ENCODE results near the gene POC1A. TPM values are rescaled to one million over a fixed set of nuclear protein-coding genes. Genes with fewer than 3 reads are reported as not detected.

The POC1A gene
- total and polyA plus RNA-seq, 10 of the 15 experiments (the other 5 are each of a cell fraction or from before 2014, with no cell fraction given) = 8.5 to 49.8 (median 23.5) TPM

GRCh38 chr3:52197499-52197841 lies 43.2 kb upstream of the POC1A start:
- TSS peak; percentile 88 for BruUV-seq (replicated peaks)
- no peak for TF ChIP-seq GABPA (IDR thresholded peaks at IDR 0.05; ENCODE audit: low read depth)
- no peak for TF ChIP-seq IRF3 (IDR thresholded peaks at IDR 0.05)
- TF ChIP-seq MLLT1 (IDR thresholded peaks at IDR 0.05) = peak; percentile 71
- no peak for TF ChIP-seq ZBTB40 (IDR thresholded peaks at IDR 0.05; ENCODE audit: borderline replicate concordance)
- no peak for TF ChIP-seq E2F4 (IDR thresholded peaks at IDR 0.05; ENCODE audit: low read depth, low read length)
- no peak for TF ChIP-seq IRF4 (IDR thresholded peaks at IDR 0.05; ENCODE audit: low read depth, low read length)
- no peak for TF ChIP-seq CEBPB (IDR thresholded peaks at IDR 0.05; ENCODE audit: borderline replicate concordance in 1 of 2, low read depth in 2 of 2, low read length in 2 of 2)
- no peak for TF ChIP-seq SMC3 (IDR thresholded peaks at IDR 0.05; ENCODE audit: borderline replicate concordance, low read length)
- TF ChIP-seq SMARCA5 (IDR thresholded peaks at IDR 0.05) = peak; percentile 13; the same call in 1 of the 2 replicates
- TF ChIP-seq ETV6 (conservative IDR thresholded peaks at IDR 0.05 in 1 of 2, IDR thresholded peaks at IDR 0.05 in 1 of 2; ENCODE audit: borderline replicate concordance in 1 of 2, low read depth in 1 of 2) = no peak
- TF ChIP-seq ASH2L (IDR thresholded peaks at IDR 0.05; ENCODE audit: borderline replicate concordance, low read depth) = no peak
- TF ChIP-seq NBN (IDR thresholded peaks at IDR 0.05) = peak; percentile 70
- TF ChIP-seq SP1 (IDR thresholded peaks at IDR 0.05; ENCODE audit: low read depth, low read length) = no peak
- no peak for TF ChIP-seq CBX5 (IDR thresholded peaks at IDR 0.05; ENCODE audit: low read depth)
- no peak; the same call in 1 of the 2 replicates for TF ChIP-seq HDGF (IDR thresholded peaks at IDR 0.05)
- TF ChIP-seq MTA3 (IDR thresholded peaks at IDR 0.05; ENCODE audit: borderline replicate concordance, low read length) = no peak
- no peak for TF ChIP-seq EZH2 (IDR thresholded peaks at IDR 0.05; ENCODE audit: borderline replicate concordance, control insufficient read depth, low read depth, low read length)
- TF ChIP-seq MYB (IDR thresholded peaks at IDR 0.05; ENCODE audit: borderline replicate concordance, low read depth, low read length) = no peak

More at GRCh38 chr3:52197499-52197841, 43.2 kb upstream of the POC1A start:
- FAIRE-seq = no peak
- ChIA-PET POLR2A (interaction anchor here (1.1 to 1.3 kb wide), 3 partner anchors 28 to 215 kb away, joined by 3 to 5 read pairs (median 3); partner anchors contain the start of gene TLR9), RAD21 (ENCODE audit: unreplicated experiment) (interaction anchor here (1.3 kb wide), 1 partner anchor 42 kb away, joined by 4 read pairs; no protein-coding TSS in a partner anchor), SMC1A (ENCODE audit: uncharacterized antibody, unreplicated experiment) (interaction anchor here (1.6 kb wide), 1 partner anchor 11 kb away, joined by 3 read pairs; no protein-coding TSS in a partner anchor), CTCF (interaction anchor here (1.1 to 1.8 kb wide), 4 partner anchors 23 to 142 kb away, joined by 3 to 4 read pairs (median 4); no protein-coding TSS in a partner anchor)
- H3K36me3 ChIP-seq (ENCODE audit: control insufficient read depth in 2 of 2, insufficient read depth in 2 of 2, low read length in 1 of 2) = peaks cover 0 to 4% of the 10 kb centered on the region in 2 experiments; a peak in 1 of 4 replicates
- H3K79me2 ChIP-seq (ENCODE audit: control insufficient read depth, insufficient read depth, low read length) = peaks cover 21% of the 10 kb centered on the region
- peak overlapping the region; percentile 40; the same call in 1 of the 2 replicates for H3K4me3 ChIP-seq
- no peaks in the 10 kb centered on the region for H4K20me1 ChIP-seq (ENCODE audit: control insufficient read depth, insufficient read depth)
- no peaks in the 10 kb centered on the region for H3K9me3 ChIP-seq (replicated peaks; ENCODE audit: control insufficient read depth, insufficient read depth, low read length)
- H3K4me1 ChIP-seq (ENCODE audit: control insufficient read depth, insufficient read depth, low read length) = peaks cover 34% of the 10 kb centered on the region
- H3K27ac ChIP-seq (ENCODE audit: control insufficient read depth, insufficient read depth) = peak overlapping the region; percentile 71
- peak overlapping the region; percentile 91 for H2AFZ ChIP-seq (ENCODE audit: control insufficient read depth, low read depth, low read length)
- no peak for DNase-seq (ENCODE audit: low read depth, low spot score)
- ATAC-seq = no peak
- H3K27me3 ChIP-seq (replicated peaks in 1 of 2; ENCODE audit: control insufficient read depth in 2 of 2, insufficient read depth in 2 of 2, low read length in 1 of 2) = no peaks in the 10 kb centered on the region
- 38% methylated on average over 10 of the region's 10 CpGs for WGBS (ENCODE audit: insufficient coverage, insufficient replicate concordance, low lambda C conversion rate, missing lambda C conversion rate)
- H3K9ac ChIP-seq (ENCODE audit: control insufficient read depth, insufficient read depth, low read length) = peak overlapping the region; percentile 57
- in situ Hi-C loops (cut with MboI) (no loop called here), intact Hi-C loops (cut with micrococcal nuclease; ENCODE audit: unreplicated experiment) (no loop called here)
- H3K4me2 ChIP-seq (ENCODE audit: control insufficient read depth, insufficient read depth) = peak overlapping the region; percentile 88

All from GM12878 (cell line).